ENCODE data around the gene ABCG4.
A peak's percentile ranks its signal among the peaks of the same experiment; 100 is the strongest.
"Not testable (repeated sequence)": the region's sequence is repeated elsewhere in the genome, so short reads cannot be mapped to it uniquely, and the experiment has no call there.

ABCG4 gene

DNA sequence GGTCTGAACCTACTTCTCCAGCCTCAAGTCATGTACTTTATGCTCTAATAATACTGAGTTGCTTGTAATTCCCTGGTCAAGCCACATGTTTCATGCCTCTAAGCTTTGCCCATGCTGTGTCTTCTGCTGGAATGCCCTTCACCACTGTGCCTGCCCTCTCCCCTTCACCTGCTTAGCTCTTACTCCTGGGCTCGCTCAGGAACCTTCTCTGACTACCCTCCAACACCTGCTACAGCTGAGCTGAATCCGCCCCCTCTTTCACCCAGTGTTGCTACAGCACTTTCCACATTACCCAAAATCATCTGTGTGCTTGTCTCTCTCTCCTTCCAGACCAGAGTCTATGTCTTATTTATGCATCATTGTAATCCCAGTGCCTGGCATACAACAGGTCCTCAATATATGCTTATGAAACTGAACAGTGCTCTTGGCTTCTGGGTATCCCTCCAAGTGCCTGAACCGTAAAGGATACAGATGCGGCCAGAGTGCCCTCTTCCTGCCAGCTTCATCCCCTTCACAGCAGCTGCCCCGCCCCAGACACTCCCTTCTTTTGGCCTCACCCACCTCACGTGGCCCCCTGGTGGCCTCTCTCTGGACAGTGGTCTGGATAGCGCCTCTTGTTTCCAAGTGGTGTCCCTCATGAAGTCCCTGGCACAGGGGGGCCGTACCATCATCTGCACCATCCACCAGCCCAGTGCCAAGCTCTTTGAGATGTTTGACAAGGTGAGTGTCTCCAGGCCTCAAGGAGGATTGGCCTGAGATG is 7.1 kb downstream of the ABCG4 start:
- DNase-seq = no peak

GRCh38 chr11:119156496-119156895 is 7.6 kb downstream of the ABCG4 start:
- DNase-seq = no peak

DNA sequence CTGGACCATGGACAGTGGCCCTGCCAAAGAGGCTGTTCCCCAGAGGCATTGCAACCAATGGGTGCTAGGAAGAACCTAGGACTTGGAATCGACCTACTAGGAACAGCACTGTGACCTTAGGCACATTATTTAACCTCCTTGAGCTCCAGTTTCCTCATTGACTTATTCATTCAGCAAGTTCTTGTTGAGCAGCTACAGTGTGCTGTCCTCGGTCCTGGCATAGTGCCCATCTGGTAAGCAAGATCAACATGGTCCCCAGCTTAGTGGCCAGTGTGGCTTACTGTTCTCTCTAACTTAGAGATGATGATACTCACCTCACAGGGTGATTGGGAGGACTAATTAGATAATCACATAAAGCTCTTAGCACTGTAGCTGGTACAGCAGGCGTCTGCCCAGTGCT is 8.2 kb downstream of the ABCG4 start:
- DNase-seq = no peak

GRCh38 chr11:119158467-119158866 is 9.6 kb downstream of the ABCG4 start:
- no peak for DNase-seq

DNA sequence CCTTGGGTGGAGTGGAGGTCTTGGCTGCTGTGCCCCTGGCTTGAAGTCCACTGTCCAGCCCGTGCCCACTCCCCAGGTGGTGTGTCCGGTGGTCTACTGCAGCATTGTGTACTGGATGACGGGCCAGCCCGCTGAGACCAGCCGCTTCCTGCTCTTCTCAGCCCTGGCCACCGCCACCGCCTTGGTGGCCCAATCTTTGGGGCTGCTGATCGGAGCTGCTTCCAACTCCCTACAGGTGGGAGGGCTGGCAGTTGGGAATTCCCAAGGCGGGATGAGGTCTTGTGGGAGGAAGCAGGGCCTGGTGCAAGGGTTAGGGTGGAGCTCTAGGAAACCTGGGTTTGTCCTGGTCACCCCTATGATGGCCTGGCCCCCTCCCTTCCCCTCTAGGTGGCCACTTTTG is 11.3 kb downstream of the ABCG4 start:
- no peak for DNase-seq

- DNase-seq = no peak
Observed at GRCh38 chr11:119161871-119162270, 13.0 kb downstream of the ABCG4 start.

DNA sequence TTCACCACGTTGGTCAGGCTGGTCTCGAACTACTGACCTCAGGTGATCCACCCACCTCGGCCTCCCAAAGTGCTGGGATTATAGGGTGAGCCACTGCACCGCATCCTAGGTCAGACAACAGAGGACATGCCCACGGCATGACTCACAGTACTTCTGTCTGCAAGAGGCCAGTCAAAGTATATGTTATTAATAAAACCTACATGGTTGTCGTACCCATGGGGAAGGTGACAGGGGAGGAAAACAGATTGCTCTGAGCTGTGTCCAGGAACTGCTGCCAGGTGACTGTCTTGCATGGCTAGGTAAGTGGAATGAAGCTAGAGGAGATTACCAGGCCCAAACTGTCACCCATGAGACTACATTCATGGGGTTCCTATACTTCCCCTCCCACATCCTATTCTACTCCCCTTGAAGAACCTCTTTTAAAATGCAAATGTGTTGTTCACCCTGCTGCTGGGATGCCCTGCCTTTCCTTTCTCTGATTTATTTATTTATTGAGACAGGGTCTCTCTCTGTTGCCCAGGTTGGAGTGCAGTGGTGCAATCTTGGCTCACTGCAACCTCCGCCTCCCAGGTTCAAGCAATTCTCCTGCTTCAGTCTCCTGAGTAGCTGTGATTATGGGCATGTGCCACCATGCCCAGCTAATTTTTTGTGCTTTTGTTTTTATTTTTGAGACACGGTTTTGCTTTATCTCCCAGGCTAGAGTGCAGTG is 17.7 kb downstream of the ABCG4 start:
- DNase-seq = no peak

DNA sequence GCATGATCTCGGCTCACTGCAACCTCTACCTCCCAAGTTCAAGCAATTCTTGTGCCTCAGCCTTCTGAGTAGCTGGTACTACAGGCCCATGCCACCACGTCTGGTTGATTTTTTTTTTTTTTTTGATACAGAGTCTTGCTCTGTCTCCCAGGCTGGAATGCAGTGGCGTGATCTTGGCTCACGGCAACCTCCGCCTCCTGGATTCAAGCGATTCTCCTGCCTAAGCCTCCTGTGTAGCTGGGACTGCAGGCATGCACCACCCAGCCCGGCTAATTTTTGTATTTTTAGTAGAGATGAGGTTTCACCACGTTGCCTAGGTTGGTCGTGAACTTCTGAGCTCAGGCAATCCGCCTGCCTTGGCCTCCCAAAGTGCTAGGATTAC is 18.2 kb downstream of the ABCG4 start:
- DNase-seq = not testable (repeated sequence)

GRCh38 chr11:119167933-119168332 is 19.1 kb downstream of the ABCG4 start:
- no peak for DNase-seq

DNA sequence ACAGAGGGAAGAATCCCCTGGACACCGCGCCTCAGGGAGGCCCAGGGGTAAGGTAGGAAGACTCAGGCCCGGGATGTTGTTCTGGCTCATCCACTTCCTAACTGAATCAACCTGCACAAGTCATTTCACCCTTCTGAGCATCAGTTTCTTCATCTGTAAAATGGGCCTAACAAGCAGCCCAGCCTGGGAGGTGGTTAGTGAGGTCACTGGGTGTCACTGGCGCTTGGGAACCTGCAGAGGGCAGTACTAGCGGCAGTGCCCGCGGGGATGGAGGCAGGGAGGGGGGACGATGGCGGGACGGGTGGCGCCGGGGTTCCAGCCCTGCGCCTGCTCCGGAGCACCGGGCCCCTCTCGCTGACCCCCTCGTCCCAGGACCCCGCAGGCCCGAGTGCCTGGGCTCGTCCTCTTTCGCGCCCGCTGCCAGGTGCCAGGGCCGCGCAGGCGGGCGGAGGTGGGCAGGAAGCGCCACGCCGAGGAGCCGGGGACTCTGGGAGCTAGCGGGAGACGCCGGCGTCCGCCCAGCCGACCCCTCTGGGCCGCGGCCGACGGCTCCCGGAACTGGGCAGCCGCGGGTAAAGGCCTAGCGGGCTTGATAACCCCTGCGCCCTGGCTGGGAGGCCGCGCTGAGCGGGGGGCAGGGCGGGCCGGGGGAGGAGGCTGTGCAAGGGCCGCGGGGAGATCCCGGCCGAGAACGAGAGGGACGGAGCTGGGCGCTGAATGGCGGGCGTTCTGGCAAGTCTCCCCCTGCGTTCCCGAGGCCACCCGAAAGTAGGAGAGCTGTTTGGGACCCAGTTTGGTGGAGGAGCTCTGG is 19.8 kb downstream of the ABCG4 start, which contains the start of gene NLRX1:
Gene NLRX1, plus strand, starts transcription at position 255 of the 811 bp plus-strand sequence. CDS start 2,679 bp downstream, outside the sequence.
- DNase-seq = peak; percentile 64 to 92 (median 76)

GRCh38 chr11:119169282-119169719 is 20.4 kb downstream of the ABCG4 start:
- peak in 2 of 5 experiments; percentile 5 to 68 for DNase-seq

DNA sequence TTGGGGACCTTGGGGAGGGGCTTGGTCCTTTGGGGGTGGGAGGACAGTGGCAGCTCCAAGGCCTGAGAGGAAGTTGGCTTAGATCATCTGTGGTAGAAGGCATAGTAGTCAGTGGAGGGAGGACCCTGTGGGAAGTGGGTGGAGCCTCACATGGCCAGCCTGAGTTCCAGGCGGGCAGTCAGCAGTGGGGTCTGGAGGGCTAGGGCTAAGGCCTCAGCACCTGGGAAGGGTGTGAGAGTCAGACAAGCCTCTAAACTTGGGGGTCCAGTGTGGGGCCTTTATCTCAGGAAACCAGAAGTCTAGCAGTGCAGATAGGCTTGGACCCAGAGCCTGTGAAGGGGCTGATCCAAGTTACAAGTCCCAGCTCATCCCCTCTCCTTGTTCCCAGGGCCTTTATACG is 23.7 kb downstream of the ABCG4 start:
- no peak for DNase-seq

GRCh38 chr11:119173453-119173852 is 24.6 kb downstream of the ABCG4 start:
- no peak for DNase-seq

DNA sequence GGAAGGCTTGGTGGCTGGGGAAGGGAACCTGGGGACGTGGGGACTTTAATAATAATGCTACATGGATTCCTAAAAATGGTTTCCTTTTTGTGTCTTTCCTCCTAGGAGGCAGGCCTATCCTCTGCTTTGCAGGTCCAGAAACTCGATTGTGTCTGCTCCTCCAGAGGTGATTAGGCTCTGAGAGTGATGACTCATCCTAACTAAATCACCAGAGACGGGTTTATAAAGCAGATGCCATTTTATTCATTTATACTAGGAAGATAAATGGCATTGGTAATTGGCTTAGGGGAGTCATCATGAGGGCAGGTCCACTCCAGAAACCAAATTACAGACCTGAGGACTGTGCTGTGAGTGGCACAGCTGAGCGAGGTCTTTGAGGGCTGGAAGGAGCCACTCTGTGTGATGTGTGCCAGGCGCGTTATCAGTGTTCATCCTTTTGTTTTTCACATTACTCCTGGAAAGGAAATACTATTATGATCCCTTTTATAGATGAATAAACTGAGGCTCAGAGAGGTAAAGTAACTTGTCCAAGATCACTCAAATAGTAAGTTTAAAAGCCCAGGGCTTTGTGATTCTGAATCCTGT is 26.7 kb downstream of the ABCG4 start:
- DNase-seq = no peak

- DNase-seq = no peak
Observed at GRCh38 chr11:119178166-119178680, 29.4 kb downstream of the ABCG4 start.

GRCh38 chr11:119179342-119179741 is 30.5 kb downstream of the ABCG4 start:
- no peak for DNase-seq

DNA sequence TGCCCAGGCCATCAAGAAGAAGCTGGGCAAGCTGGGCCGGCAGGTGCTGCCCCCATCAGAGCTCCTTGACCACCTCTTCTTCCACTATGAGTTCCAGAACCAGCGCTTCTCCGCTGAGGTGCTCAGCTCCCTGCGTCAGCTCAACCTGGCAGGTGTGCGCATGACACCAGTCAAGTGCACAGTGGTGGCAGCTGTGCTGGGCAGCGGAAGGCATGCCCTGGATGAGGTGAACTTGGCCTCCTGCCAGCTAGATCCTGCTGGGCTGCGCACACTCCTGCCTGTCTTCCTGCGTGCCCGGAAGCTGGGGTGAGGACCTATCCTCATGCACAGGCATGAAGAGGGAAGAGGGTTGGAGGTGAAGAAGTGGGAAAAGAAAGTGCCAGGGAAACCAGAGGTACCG is 31.1 kb downstream of the ABCG4 start:
- DNase-seq = no peak

DNA sequence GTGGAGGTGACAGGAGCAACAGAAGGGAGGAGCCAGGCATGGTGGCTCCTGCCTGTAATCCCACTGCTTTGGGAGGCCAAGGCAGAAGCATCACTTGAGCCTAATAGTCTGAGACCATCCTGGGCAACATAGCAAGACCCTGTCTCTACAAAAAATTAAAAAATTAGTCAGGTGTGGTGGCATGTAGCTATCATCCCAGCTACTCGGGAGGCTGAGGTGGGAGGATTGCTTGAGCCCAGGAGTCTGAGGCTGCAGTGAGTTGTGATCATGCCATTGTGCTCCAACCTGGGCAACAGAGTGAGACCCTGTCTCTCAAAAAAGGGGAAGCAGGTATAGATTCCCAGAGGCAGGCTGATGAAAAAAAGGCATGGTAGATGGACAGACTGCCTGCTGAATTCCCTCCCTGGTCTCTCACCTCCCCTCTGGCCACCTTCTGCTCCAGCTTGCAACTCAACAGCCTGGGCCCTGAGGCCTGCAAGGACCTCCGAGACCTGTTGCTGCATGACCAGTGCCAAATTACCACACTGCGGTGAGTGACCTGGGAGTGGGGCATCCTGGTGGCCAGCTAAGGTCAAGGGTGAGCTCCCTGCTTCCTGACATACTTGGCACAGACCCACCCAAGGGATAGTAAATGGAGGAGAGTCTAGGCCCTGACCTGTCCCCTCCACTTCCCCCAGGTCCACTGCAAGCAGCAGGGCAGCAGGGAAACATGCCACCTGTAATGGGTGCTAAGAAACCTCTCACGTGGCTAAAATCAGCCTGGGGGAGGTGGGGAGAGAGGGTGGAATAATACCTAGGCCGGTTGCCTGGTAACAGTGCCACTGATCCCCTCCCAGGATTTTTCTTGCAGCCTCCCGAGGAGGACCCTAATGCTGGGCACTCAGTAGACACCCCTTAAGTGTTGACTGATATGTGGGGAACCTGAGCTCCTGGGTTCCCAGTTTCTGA is 32.2 kb downstream of the ABCG4 start:
- no peak for DNase-seq

- no peak for DNase-seq
Observed at GRCh38 chr11:119181677-119182412, 33.0 kb downstream of the ABCG4 start.

- DNase-seq = not testable (repeated sequence)
Observed at GRCh38 chr11:119184399-119184798, 35.5 kb downstream of the ABCG4 start.
